ENCODE measurements around the gene CIITA. TPM values are rescaled to one million over a fixed set of nuclear protein-coding genes. Genes with fewer than 3 reads are reported as not detected.

Gene CIITA
- total RNA-seq, 2 donors from 2014 or later: 0.26 TPM; not detected in 1

DNA sequence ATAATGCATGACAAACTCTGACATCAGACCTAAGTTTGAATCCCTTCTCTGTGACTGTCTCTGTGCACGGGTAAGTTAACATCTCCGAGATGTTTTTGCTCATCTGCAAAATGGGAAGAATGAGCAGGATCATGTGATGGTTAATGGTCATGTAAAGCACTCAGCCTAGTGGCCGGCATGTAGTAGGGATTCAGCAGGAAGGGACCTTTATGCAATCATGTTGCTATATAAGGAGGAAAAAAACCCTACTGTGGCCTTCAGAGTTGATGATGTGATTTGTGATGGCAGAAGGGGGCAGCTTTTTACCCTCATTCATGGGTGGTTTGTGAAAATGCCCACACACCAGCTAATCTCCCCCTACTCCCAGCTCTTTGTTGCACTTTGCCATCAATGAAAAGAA, 91.5 kb downstream of the CIITA start:
- H3K4me3 ChIP-seq (ENCODE audit: low read length): no peak overlapping the region
- Mint-ChIP-seq H3K27ac (no peak overlapping the region), H3K4me3 (no peak overlapping the region), H3K9me3 (no peaks in the 10 kb centered on the region), H3K27me3 (ENCODE audit: insufficient read depth) (no peaks in the 10 kb centered on the region), H3K36me3 (ENCODE audit: low read depth) (peaks cover 19% of the 10 kb centered on the region), H3K4me1 (peaks cover 22% of the 10 kb centered on the region)
- no peaks in the 10 kb centered on the region for H3K9me3 ChIP-seq (ENCODE audit: control insufficient read depth, low read length)
- H3K9ac ChIP-seq (ENCODE audit: extremely low read depth, low read length, poor library complexity, severe bottlenecking): no peak overlapping the region
- WGBS, 2 experiments (ENCODE audit: insufficient coverage in 1 of 2, insufficient read length in 1 of 2): 85 to 94% methylated on average over 3 of the region's 3 CpGs
- TF ChIP-seq, protein P1, sequence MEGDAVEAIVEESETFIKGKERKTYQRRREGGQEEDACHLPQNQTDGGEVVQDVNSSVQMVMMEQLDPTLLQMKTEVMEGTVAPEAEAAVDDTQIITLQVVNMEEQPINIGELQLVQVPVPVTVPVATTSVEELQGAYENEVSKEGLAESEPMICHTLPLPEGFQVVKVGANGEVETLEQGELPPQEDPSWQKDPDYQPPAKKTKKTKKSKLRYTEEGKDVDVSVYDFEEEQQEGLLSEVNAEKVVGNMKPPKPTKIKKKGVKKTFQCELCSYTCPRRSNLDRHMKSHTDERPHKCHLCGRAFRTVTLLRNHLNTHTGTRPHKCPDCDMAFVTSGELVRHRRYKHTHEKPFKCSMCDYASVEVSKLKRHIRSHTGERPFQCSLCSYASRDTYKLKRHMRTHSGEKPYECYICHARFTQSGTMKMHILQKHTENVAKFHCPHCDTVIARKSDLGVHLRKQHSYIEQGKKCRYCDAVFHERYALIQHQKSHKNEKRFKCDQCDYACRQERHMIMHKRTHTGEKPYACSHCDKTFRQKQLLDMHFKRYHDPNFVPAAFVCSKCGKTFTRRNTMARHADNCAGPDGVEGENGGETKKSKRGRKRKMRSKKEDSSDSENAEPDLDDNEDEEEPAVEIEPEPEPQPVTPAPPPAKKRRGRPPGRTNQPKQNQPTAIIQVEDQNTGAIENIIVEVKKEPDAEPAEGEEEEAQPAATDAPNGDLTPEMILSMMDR (conservative IDR thresholded peaks at IDR 0.05): peak; percentile 35
- DNase-seq: no peak
- H3K27me3 ChIP-seq (ENCODE audit: control insufficient read depth, insufficient read depth, low read length, poor library complexity, severe bottlenecking): no peaks in the 10 kb centered on the region
- peaks cover 26% of the 10 kb centered on the region for H3K36me3 ChIP-seq (ENCODE audit: control insufficient read depth, insufficient read depth, low read length)
- no peak overlapping the region for H3K27ac ChIP-seq (ENCODE audit: low read depth, low read length)
- H3K4me1 ChIP-seq (ENCODE audit: control insufficient read depth, insufficient read depth, low read length): peaks cover 11% of the 10 kb centered on the region

DNA sequence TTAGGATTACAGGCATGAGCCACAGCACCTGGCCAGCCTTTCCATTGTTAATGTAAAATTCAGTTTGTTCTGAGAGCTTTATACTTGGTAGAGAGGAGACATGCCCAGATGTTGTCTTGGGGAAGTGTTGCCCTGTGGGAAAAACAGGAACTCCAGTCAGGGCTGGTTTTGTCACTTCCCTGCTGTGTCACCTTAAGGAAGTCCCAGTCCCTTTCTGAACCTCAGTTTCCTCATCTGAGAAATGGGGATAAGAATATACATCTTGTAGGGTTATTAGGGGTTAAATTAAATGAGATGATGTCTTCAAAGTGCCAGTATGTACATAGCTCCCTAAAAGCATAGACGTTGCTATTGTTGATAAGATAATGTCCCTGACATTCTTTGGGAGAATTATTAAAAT, 92.6 kb downstream of the CIITA start:
- H3K36me3 Mint-ChIP-seq (ENCODE audit: low read depth): peaks cover 22% of the 10 kb centered on the region
- peaks cover 11% of the 10 kb centered on the region for H3K4me1 ChIP-seq (ENCODE audit: control insufficient read depth, insufficient read depth, low read length)
- TF ChIP-seq, protein P1 (conservative IDR thresholded peaks at IDR 0.05): no peak
- H3K9ac ChIP-seq (ENCODE audit: extremely low read depth, low read length, poor library complexity, severe bottlenecking): no peak overlapping the region
- H3K27ac ChIP-seq (ENCODE audit: low read depth, low read length): no peak overlapping the region
- 67% methylated on average over 1 of the region's 1 CpG; no CpG with 5 or more reads in 1 of the 2 experiments for WGBS, 2 experiments (ENCODE audit: insufficient coverage in 1 of 2, insufficient read length in 1 of 2)
- peaks cover 18% of the 10 kb centered on the region for H3K4me1 Mint-ChIP-seq
- H3K27me3 ChIP-seq (ENCODE audit: control insufficient read depth, insufficient read depth, low read length, poor library complexity, severe bottlenecking): no peaks in the 10 kb centered on the region
- H3K4me3 ChIP-seq (ENCODE audit: low read length): no peak overlapping the region
- H3K9me3 ChIP-seq (ENCODE audit: control insufficient read depth, low read length): no peaks in the 10 kb centered on the region
- H3K27ac Mint-ChIP-seq: no peak overlapping the region
- H3K36me3 ChIP-seq (ENCODE audit: control insufficient read depth, insufficient read depth, low read length): peaks cover 30% of the 10 kb centered on the region
- no peak overlapping the region for H3K4me3 Mint-ChIP-seq
- H3K9me3 Mint-ChIP-seq: no peaks in the 10 kb centered on the region
- no peak for DNase-seq
- no peaks in the 10 kb centered on the region for H3K27me3 Mint-ChIP-seq (ENCODE audit: insufficient read depth)

DNA sequence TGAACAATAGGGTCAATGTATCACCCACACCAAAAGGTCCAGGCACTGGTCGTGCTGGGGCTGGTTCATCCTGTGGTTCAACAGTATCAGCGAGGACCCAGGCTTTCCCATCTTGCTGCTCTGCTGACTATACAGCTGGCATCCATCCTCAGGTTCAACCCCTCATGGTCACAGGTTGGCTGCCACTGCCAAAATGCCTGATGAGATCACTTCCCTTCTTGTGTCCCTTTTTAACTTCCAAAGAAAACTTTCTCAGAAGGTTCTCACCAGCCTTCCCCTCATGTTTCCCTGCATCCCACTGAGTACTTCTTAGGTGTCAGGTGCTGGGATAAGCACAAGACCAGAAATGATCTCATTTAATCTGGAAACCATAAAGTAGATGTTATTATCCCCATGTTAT, 93.1 kb downstream of the CIITA start:
- whole genome bisulfite sequencing, 2 experiments (ENCODE audit: insufficient coverage in 1 of 2, insufficient read length in 1 of 2): 80 to 89% methylated on average over 1 to 2 of the region's 2 CpGs

More for the DNA sequence above, 93.1 kb downstream of the CIITA start:
- Mint-ChIP-seq H3K9me3 (no peaks in the 10 kb centered on the region), H3K27me3 (ENCODE audit: insufficient read depth) (no peaks in the 10 kb centered on the region), H3K36me3 (ENCODE audit: low read depth) (peaks cover 25% of the 10 kb centered on the region), H3K4me3 (no peak overlapping the region), H3K27ac (no peak overlapping the region), H3K4me1 (peaks cover 14% of the 10 kb centered on the region)
- DNase-seq: no peak
- Histone ChIP-seq H3K4me1 (ENCODE audit: control insufficient read depth, insufficient read depth, low read length) (peaks cover 9% of the 10 kb centered on the region), H3K27me3 (ENCODE audit: control insufficient read depth, insufficient read depth, low read length, poor library complexity, severe bottlenecking) (no peaks in the 10 kb centered on the region), H3K9ac (ENCODE audit: extremely low read depth, low read length, poor library complexity, severe bottlenecking) (no peak overlapping the region), H3K27ac (ENCODE audit: low read depth, low read length) (no peak overlapping the region), H3K4me3 (ENCODE audit: low read length) (no peak overlapping the region), H3K9me3 (ENCODE audit: control insufficient read depth, low read length) (no peaks in the 10 kb centered on the region), H3K36me3 (ENCODE audit: control insufficient read depth, insufficient read depth, low read length) (peaks cover 34% of the 10 kb centered on the region)
- TF ChIP-seq, protein P1 (conservative IDR thresholded peaks at IDR 0.05): no peak

All from endodermal cell (in vitro differentiated cells).